ENCODE results near the gene RASGRP4. TPM values are rescaled to one million over a fixed set of nuclear protein-coding genes. Genes with fewer than 3 reads are reported as not detected.

The RASGRP4 gene
- total RNA-seq, 4 donors from 2014 or later: under 0.01 to 2.0 (median 1.5) TPM; not detected in 1

DNA sequence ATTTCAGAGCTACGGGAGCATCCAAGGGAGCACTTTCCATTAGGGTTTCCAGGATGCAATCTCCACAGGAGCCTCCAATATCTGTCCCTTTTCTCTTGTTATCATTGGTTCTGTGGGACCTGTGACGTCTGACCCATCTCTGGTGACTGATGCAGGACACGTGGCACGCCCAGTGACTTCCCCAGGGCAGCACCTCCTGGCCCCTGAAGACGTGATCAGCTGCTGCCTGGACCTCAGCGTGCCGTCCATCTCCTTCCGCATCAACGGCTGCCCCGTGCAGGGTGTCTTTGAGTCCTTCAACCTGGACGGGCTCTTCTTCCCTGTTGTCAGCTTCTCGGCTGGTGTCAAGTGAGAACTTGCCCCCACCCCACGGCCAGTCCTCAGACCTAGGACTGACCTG is 33.0 kb upstream of the RASGRP4 start:
- Histone ChIP-seq H3K27ac (no peak overlapping the region), H3K4me1 (no peaks in the 10 kb centered on the region), H3K36me3 (no peaks in the 10 kb centered on the region), H3K9me3 (no peaks in the 10 kb centered on the region), H3K4me3 (no peak overlapping the region), H3K27me3 (no peaks in the 10 kb centered on the region)
- TF ChIP-seq, protein P1, sequence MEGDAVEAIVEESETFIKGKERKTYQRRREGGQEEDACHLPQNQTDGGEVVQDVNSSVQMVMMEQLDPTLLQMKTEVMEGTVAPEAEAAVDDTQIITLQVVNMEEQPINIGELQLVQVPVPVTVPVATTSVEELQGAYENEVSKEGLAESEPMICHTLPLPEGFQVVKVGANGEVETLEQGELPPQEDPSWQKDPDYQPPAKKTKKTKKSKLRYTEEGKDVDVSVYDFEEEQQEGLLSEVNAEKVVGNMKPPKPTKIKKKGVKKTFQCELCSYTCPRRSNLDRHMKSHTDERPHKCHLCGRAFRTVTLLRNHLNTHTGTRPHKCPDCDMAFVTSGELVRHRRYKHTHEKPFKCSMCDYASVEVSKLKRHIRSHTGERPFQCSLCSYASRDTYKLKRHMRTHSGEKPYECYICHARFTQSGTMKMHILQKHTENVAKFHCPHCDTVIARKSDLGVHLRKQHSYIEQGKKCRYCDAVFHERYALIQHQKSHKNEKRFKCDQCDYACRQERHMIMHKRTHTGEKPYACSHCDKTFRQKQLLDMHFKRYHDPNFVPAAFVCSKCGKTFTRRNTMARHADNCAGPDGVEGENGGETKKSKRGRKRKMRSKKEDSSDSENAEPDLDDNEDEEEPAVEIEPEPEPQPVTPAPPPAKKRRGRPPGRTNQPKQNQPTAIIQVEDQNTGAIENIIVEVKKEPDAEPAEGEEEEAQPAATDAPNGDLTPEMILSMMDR (IDR thresholded peaks at IDR 0.05): no peak
- no peak for TF ChIP-seq POLR2A (IDR thresholded peaks at IDR 0.05)
- intact Hi-C loops (cut with DNase I; ENCODE audit: low total_unique reads): no loop called here
- no peak for DNase-seq

DNA sequence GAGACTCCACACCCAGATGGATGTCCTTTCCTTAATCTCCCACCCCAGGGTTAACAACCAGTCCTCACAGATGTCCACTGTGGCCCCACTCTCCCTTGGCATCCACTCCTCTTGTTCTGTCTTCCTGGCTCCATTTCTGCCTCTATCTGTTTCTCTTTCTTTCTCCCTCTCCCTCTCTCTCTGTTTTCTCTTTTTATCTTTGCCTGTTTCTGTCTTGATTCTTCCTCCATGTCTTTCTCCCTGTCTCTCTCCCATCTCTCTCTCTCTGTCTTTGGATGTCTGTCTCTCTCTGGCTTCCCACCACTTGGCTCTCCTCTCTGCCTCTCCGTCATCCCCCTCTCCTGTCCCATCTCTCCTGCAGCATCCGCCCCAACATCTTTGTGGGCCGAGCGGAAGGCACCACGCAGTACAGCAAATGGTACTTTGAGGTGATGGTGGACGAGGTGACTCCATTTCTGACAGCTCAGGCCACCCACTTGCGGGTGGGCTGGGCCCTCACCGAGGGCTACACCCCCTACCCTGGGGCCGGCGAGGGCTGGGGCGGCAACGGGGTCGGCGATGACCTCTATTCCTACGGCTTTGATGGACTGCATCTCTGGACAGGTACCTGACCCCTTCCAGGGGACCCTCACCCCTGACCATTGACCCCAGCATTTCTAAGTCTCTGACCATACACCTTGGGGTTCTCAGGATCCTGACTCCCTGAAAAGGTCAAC is 31.8 kb upstream of the RASGRP4 start:
- TF ChIP-seq, protein P1 (IDR thresholded peaks at IDR 0.05): no peak
- no peak for TF ChIP-seq POLR2A (IDR thresholded peaks at IDR 0.05)
- H3K27me3 ChIP-seq: no peaks in the 10 kb centered on the region
- H3K9me3 ChIP-seq: no peaks in the 10 kb centered on the region
- no peak overlapping the region for H3K27ac ChIP-seq
- intact Hi-C loops (cut with DNase I; ENCODE audit: low total_unique reads): no loop called here
- H3K36me3 ChIP-seq: no peaks in the 10 kb centered on the region
- H3K4me1 ChIP-seq: no peaks in the 10 kb centered on the region
- DNase-seq: no peak
- no peak overlapping the region for H3K4me3 ChIP-seq

DNA sequence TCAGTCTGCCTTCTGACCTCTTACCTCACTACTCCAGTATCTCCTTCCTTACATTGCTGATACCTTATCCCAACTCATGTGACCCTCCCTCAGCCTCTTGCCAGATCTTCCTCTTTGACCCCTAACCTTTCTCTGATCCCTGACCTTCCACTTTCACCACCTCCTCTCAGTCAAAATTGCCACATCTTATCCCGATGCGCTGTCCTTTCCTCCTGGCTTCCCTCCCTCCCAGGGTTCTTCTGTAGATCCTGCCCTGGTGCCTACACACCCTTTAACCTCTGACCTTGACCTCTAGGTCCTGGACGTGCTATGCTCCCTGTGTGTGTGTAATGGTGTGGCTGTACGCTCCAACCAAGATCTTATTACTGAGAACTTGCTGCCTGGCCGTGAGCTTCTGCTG is 31.2 kb upstream of the RASGRP4 start:
- no peak overlapping the region for H3K27ac ChIP-seq
- no peaks in the 10 kb centered on the region for H3K4me1 ChIP-seq
- DNase-seq: no peak
- H3K9me3 ChIP-seq: no peaks in the 10 kb centered on the region
- no peaks in the 10 kb centered on the region for H3K27me3 ChIP-seq
- H3K4me3 ChIP-seq: no peak overlapping the region
- TF ChIP-seq POLR2A (IDR thresholded peaks at IDR 0.05): no peak
- TF ChIP-seq, protein P1 (IDR thresholded peaks at IDR 0.05): no peak
- H3K36me3 ChIP-seq: no peaks in the 10 kb centered on the region
- intact Hi-C loops (cut with DNase I; ENCODE audit: low total_unique reads): no loop called here

DNA sequence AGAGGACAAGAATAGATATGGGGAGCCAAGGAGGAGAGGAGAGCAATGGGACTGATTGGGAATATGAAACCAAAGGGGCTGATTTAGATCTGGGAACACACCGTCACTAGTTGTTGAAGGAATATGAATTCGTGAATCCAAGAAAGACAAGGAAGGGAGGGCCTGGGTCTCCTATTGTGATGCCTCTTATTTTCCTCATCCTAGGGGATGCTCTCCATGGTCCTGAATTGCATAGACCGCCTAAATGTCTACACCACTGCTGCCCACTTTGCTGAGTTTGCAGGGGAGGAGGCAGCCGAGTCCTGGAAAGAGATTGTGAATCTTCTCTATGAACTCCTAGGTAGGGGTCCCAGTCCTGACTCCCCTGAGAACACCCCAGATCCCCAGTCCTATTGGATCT is 29.0 kb upstream of the RASGRP4 start:
- intact Hi-C loops (cut with DNase I; ENCODE audit: low total_unique reads): no loop called here
- no peak for DNase-seq
- TF ChIP-seq, protein P1 (IDR thresholded peaks at IDR 0.05): no peak
- no peak for TF ChIP-seq POLR2A (IDR thresholded peaks at IDR 0.05)
- no peaks in the 10 kb centered on the region for H3K36me3 ChIP-seq
- H3K27ac ChIP-seq: no peak overlapping the region
- H3K4me1 ChIP-seq: no peaks in the 10 kb centered on the region
- no peak overlapping the region for H3K4me3 ChIP-seq
- H3K9me3 ChIP-seq: no peaks in the 10 kb centered on the region
- no peaks in the 10 kb centered on the region for H3K27me3 ChIP-seq

DNA sequence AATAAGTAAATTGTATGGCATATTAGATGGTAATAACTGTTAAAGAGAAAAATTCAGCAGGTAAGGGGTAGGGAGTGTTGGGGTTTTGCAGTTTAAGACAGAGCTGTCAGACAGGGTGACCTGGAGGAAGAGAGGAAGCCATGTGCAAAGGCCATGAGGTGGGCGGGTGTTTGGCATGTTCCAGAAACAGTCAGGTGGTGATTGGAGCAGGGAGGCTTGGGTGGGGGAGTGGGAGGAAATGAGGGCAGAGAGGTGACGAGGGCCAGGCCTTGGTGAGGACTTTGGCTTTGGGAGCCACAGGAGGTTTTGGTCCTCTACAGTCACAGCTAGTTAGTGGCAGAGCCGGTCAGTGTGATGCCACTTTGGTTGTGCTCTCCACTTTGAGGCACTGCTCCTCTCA is 27.6 kb upstream of the RASGRP4 start:
- no peaks in the 10 kb centered on the region for H3K9me3 ChIP-seq
- TF ChIP-seq POLR2A (IDR thresholded peaks at IDR 0.05): no peak
- TF ChIP-seq, protein P1 (IDR thresholded peaks at IDR 0.05): no peak
- no peaks in the 10 kb centered on the region for H3K27me3 ChIP-seq
- H3K27ac ChIP-seq: no peak overlapping the region
- no peaks in the 10 kb centered on the region for H3K4me1 ChIP-seq
- no peak overlapping the region for H3K4me3 ChIP-seq
- H3K36me3 ChIP-seq: no peaks in the 10 kb centered on the region
- intact Hi-C loops (cut with DNase I; ENCODE audit: low total_unique reads): no loop called here
- DNase-seq: no peak
